ENCODE results near the gene PIPOX. TPM values are rescaled to one million over a fixed set of nuclear protein-coding genes. Genes with fewer than 3 reads are reported as not detected.

PIPOX gene
- total and polyA plus RNA-seq, 2 of the 13 experiments (the other 11 are each of a cell fraction or from before 2014, with no cell fraction given): 87.3 to 154 TPM

DNA sequence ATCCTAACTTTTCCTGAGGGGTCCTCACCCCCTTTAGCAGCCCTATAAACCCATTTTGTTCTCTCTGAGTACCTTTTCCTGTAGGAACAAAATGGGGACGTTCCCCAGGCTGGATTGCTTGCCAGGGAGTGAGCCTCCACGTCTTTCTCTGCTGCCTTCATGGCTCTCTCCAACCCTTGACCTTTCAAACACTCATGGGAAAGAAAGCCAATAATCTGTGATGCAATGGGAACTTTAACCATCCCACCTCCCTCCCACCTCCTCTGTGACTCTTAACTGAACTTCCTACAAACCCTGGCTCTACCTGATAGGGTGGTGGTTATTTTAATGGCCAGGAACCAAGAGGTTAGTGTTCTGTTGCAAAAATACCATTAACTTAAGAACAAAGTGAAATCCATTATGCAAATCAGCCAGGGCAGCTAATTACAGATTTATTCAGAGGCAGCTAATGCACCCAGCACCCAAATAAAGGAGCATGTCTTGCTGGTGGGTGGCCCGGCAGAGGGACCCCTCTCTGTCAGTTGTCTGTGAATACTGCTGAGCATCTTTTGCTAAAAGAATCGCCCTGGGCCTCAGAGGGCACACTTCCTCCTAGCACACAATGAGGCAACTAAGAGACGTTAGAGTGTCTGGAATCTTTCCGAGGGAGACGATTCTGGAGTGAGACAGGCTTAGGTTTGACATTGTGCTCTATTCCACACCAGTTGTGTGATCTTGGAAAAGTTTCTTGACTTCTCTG is 3.0 kb downstream of the PIPOX start (continued):
- TF ChIP-seq RFX5 (IDR thresholded peaks at IDR 0.05; ENCODE audit: low read depth, low read length) (no peak), RXRB (CRISPR knock-in tag; IDR thresholded peaks at IDR 0.05; ENCODE audit: borderline replicate concordance) (peak; percentile 76), ARNT (IDR thresholded peaks at IDR 0.05) (no peak), ZNF101 (CRISPR knock-in tag; IDR thresholded peaks at IDR 0.05; ENCODE audit: borderline replicate concordance, low read depth) (no peak), HNF4A (CRISPR knock-in tag; IDR thresholded peaks at IDR 0.05) (peak; percentile 94), ZNF180 (CRISPR knock-in tag; IDR thresholded peaks at IDR 0.05; ENCODE audit: borderline replicate concordance, low read depth) (no peak), RARA (CRISPR knock-in tag; IDR thresholded peaks at IDR 0.05) (peak; percentile 93), HNRNPH1 (optimal IDR thresholded peaks at IDR 0.05; ENCODE audit: low read depth, low read length) (no peak), HDAC1 (CRISPR knock-in tag; IDR thresholded peaks at IDR 0.05) (peak; percentile 36; the same call in 1 of the 2 replicates), ZFP1 (CRISPR knock-in tag; IDR thresholded peaks at IDR 0.05) (peak; percentile 45; the same call in 1 of the 2 replicates), ZNF326 (CRISPR knock-in tag; IDR thresholded peaks at IDR 0.05; ENCODE audit: borderline replicate concordance) (no peak), NR2F1 (CRISPR knock-in tag; IDR thresholded peaks at IDR 0.05) (peak; percentile 74 to 83), DDIT3 (CRISPR knock-in tag; IDR thresholded peaks at IDR 0.05) (no peak), ZNF251 (CRISPR knock-in tag; IDR thresholded peaks at IDR 0.05) (no peak), PBX2 (CRISPR knock-in tag; IDR thresholded peaks at IDR 0.05) (no peak), ZNF30 (CRISPR knock-in tag; IDR thresholded peaks at IDR 0.05) (no peak), ELF3 (CRISPR knock-in tag; IDR thresholded peaks at IDR 0.05) (peak; percentile 49; the same call in 1 of the 2 replicates), SP1 (IDR thresholded peaks at IDR 0.05) (no peak), SP1 (CRISPR knock-in tag; IDR thresholded peaks at IDR 0.05) (no peak), REL (CRISPR knock-in tag; conservative IDR thresholded peaks at IDR 0.05) (no peak), ARID4A (CRISPR knock-in tag; IDR thresholded peaks at IDR 0.05; ENCODE audit: borderline replicate concordance) (peak; percentile 35; the same call in 1 of the 2 replicates)
- TF ChIP-seq, protein P1, sequence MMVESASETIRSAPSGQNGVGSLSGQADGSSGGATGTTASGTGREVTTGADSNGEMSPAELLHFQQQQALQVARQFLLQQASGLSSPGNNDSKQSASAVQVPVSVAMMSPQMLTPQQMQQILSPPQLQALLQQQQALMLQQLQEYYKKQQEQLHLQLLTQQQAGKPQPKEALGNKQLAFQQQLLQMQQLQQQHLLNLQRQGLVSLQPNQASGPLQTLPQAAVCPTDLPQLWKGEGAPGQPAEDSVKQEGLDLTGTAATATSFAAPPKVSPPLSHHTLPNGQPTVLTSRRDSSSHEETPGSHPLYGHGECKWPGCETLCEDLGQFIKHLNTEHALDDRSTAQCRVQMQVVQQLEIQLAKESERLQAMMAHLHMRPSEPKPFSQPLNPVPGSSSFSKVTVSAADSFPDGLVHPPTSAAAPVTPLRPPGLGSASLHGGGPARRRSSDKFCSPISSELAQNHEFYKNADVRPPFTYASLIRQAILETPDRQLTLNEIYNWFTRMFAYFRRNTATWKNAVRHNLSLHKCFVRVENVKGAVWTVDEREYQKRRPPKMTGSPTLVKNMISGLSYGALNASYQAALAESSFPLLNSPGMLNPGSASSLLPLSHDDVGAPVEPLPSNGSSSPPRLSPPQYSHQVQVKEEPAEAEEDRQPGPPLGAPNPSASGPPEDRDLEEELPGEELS (CRISPR knock-in tag; IDR thresholded peaks at IDR 0.05): peak; percentile 52; the same call in 1 of the 2 replicates
- TF ChIP-seq, protein P2, sequence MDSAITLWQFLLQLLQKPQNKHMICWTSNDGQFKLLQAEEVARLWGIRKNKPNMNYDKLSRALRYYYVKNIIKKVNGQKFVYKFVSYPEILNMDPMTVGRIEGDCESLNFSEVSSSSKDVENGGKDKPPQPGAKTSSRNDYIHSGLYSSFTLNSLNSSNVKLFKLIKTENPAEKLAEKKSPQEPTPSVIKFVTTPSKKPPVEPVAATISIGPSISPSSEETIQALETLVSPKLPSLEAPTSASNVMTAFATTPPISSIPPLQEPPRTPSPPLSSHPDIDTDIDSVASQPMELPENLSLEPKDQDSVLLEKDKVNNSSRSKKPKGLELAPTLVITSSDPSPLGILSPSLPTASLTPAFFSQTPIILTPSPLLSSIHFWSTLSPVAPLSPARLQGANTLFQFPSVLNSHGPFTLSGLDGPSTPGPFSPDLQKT (CRISPR knock-in tag; IDR thresholded peaks at IDR 0.05; ENCODE audit: borderline replicate concordance): no peak
